PC-9 (cell line): ENCODE measurements around the gene SYT1. TPM values are rescaled to one million over a fixed set of nuclear protein-coding genes. Genes with fewer than 3 reads are reported as not detected.

ENCODE experiments used
- BruUV-seq: library from RNA; stranded (reverse); fragments of 400-500 nt; replicated peaks from 2 replicates; lab custom pipeline; 2021; lab: Mats Ljungman, UMichigan
- CTCF ChIA-PET: fragments of 300-600 bp; sonication (Branson Sonifier 250); formaldehyde crosslinking; loops from one replicate; lab custom pipeline; 2022; ENCODE audit warnings: antibody characterized with exemption; lab: Charles Lee
- POLR2A ChIA-PET: fragments of 300-600 bp; sonication (Branson Sonifier 250); formaldehyde crosslinking; loops from one replicate; lab custom pipeline; 2022; ENCODE audit warnings: antibody characterized with exemption; ENCODE audit not compliant: unreplicated experiment; lab: Charles Lee
- DNase-seq, 2 experiments: peaks; one replicate each; pipeline versions ENCODE4 v3.0.0 to v3.0.0-alpha.2; 2015 to 2022; ENCODE audit warnings: mixed read lengths in 1 of 2
- H2AFZ ChIP-seq: fragments of 200-600 bp; sonication (generic); 2 replicates; pipeline ENCODE4 v1.8.1; 2017; ENCODE audit warnings: antibody characterized with exemption
- H3F3A ChIP-seq: fragments of 200-600 bp; sonication (generic); 2 replicates; pipeline ENCODE4 v1.8.1; 2017; ENCODE audit warnings: antibody characterized with exemption, mild to moderate bottlenecking, low read depth; ENCODE audit not compliant: insufficient read depth
- H3K27ac ChIP-seq: fragments of 200-600 bp; sonication (generic); 2 replicates; pipeline ENCODE4 v1.6.1; 2016; ENCODE audit warnings: mixed run types
- H3K27me3 ChIP-seq: fragments of 200-600 bp; sonication (generic); 2 replicates; pipeline ENCODE4 v1.6.1; 2016; ENCODE audit warnings: low read depth, mixed run types; ENCODE audit not compliant: insufficient read depth
- H3K36me3 ChIP-seq: fragments of 200-600 bp; sonication (generic); 2 replicates; pipeline ENCODE4 v1.6.1; 2016; ENCODE audit warnings: low read depth, mixed run types
- H3K4me1 ChIP-seq: fragments of 200-600 bp; sonication (generic); replicated peaks from 2 replicates; pipeline ENCODE4 v1.6.1; 2016; ENCODE audit warnings: mixed run types; ENCODE audit not compliant: insufficient read depth
- H3K4me2 ChIP-seq: fragments of 200-600 bp; sonication (generic); 2 replicates; pipeline ENCODE4 v1.6.1; 2017; ENCODE audit warnings: mixed run types
- H3K4me3 ChIP-seq: fragments of 200-600 bp; sonication (generic); 2 replicates; pipeline ENCODE4 v1.6.1; 2016; ENCODE audit warnings: mixed run types
- H3K79me2 ChIP-seq: fragments of 200-600 bp; sonication (generic); 2 replicates; pipeline ENCODE4 v1.6.1; 2017; ENCODE audit warnings: low read depth, mixed run types
- H3K9me2 ChIP-seq: fragments of 200-600 bp; sonication (generic); 2 replicates; pipeline ENCODE4 v1.8.1; 2017; ENCODE audit warnings: mild to moderate bottlenecking; ENCODE audit not compliant: insufficient read depth
- H3K9me3 ChIP-seq: fragments of 200-600 bp; sonication (generic); 2 replicates; pipeline ENCODE4 v1.8.1; 2016; ENCODE audit warnings: low read depth; ENCODE audit not compliant: insufficient read depth
- H4K20me1 ChIP-seq: fragments of 200-600 bp; sonication (generic); 2 replicates; pipeline ENCODE4 v1.8.1; 2017; ENCODE audit not compliant: insufficient read depth
- CTCF ChIP-seq: fragments of 200-600 bp; sonication (generic); conservative IDR thresholded peaks from 2 replicates; pipeline ENCODE4 v1.6.1; 2017; ENCODE audit warnings: mixed run types, antibody characterized with exemption, mild to moderate bottlenecking, moderate library complexity
- EZH2 ChIP-seq: fragments of 200-600 bp; sonication (generic); IDR thresholded peaks from 2 replicates; pipeline ENCODE4 v1.8.0; 2017; ENCODE audit warnings: antibody characterized with exemption, low read depth
- intact Hi-C: fragments of 100-400 bp; cut with micrococcal nuclease; formaldehyde crosslinking; loops from one replicate; pipeline ENCODE4 v1.10.0; 2022; ENCODE audit not compliant: unreplicated experiment
- total RNA-seq: library from RNA; stranded (reverse); gene quantifications from 2 replicates; pipeline ENCODE4 v1.2.3, GENCODE V29; 2021

Gene SYT1
- total RNA-seq, 1 experiment from 2014 or later, result 1.2 TPM

- intact Hi-C loops, result no loop called here
- CTCF ChIA-PET, result no interaction called here
- no peak overlapping the region for H3K27ac ChIP-seq
These were observed 473.2 kb downstream of the SYT1 start for GRCh38 chr12:79337662-79338290.

GRCh38 chr12:79344855-79345847 lies 480.6 kb downstream of the SYT1 start:
- Histone ChIP-seq H4K20me1 (no peaks in the 10 kb centered on the region), H2AFZ (no peak overlapping the region), H3K4me3 (no peak overlapping the region), H3K79me2 (no peaks in the 10 kb centered on the region), H3K27ac (no peak overlapping the region), H3F3A (no peaks in the 10 kb centered on the region), H3K4me1 (no peaks in the 10 kb centered on the region), H3K27me3 (no peaks in the 10 kb centered on the region), H3K4me2 (no peak overlapping the region), H3K9me2 (no peaks in the 10 kb centered on the region), H3K9me3 (no peaks in the 10 kb centered on the region), H3K36me3 (no peaks in the 10 kb centered on the region)
- ChIA-PET POLR2A (no interaction called here), CTCF (interaction anchor here (0.5 to 1.1 kb wide), 3 partner anchors 170 to 1400 kb away, joined by 3 read pairs; no protein-coding TSS in a partner anchor)
- DNase-seq, result peak in 1 of 2 experiments; percentile 37
- intact Hi-C loops, result loop anchor here (2.0 to 10.0 kb wide), 5 partner anchors 170 to 1340 kb away; no protein-coding TSS in a partner anchor
- no TSS peak for BruUV-seq
- TF ChIP-seq CTCF (peak; percentile 79), EZH2 (no peak)

More at GRCh38 chr12:79337662-79338290, 473.2 kb downstream of the SYT1 start:
- Histone ChIP-seq H3K9me3 (no peaks in the 10 kb centered on the region), H2AFZ (no peak overlapping the region), H3K4me3 (no peak overlapping the region), H3K9me2 (no peaks in the 10 kb centered on the region), H3K4me1 (no peaks in the 10 kb centered on the region), H3K79me2 (no peaks in the 10 kb centered on the region), H3K36me3 (no peaks in the 10 kb centered on the region), H4K20me1 (no peaks in the 10 kb centered on the region), H3K27me3 (no peaks in the 10 kb centered on the region), H3K4me2 (no peak overlapping the region), H3F3A (no peaks in the 10 kb centered on the region)
- POLR2A ChIA-PET, result no interaction called here
- TF ChIP-seq CTCF (no peak), EZH2 (no peak)
- BruUV-seq, result no TSS peak
- DNase-seq, result no peak

- Histone ChIP-seq H3K4me2 (no peak overlapping the region), H4K20me1 (no peaks in the 10 kb centered on the region), H3K4me3 (no peak overlapping the region), H3K27me3 (no peaks in the 10 kb centered on the region), H3K9me2 (no peaks in the 10 kb centered on the region), H3K79me2 (no peaks in the 10 kb centered on the region), H3K4me1 (no peaks in the 10 kb centered on the region), H3K27ac (no peak overlapping the region), H3F3A (no peaks in the 10 kb centered on the region), H3K9me3 (no peaks in the 10 kb centered on the region), H2AFZ (no peak overlapping the region), H3K36me3 (no peaks in the 10 kb centered on the region)
- POLR2A ChIA-PET, result no interaction called here
- no peak for TF ChIP-seq CTCF
- no peak for TF ChIP-seq EZH2
- CTCF ChIA-PET, result no interaction called here
- no peak for DNase-seq
- no TSS peak for BruUV-seq
- intact Hi-C loops, result loop anchor here (10.0 kb wide), 4 partner anchors 173 to 1343 kb away; no protein-coding TSS in a partner anchor
These were observed 483.3 kb downstream of the SYT1 start for GRCh38 chr12:79347866-79348265.
